A204.1 (cell line): ENCODE results near the gene SALL1.

Experiments
- FAIRE-seq: peaks from 2 replicates; lab custom pipeline; 2012; peaks lifted over from hg19 to GRCh38; lab: Jason Lieb, UNC

Gene SALL1

DNA sequence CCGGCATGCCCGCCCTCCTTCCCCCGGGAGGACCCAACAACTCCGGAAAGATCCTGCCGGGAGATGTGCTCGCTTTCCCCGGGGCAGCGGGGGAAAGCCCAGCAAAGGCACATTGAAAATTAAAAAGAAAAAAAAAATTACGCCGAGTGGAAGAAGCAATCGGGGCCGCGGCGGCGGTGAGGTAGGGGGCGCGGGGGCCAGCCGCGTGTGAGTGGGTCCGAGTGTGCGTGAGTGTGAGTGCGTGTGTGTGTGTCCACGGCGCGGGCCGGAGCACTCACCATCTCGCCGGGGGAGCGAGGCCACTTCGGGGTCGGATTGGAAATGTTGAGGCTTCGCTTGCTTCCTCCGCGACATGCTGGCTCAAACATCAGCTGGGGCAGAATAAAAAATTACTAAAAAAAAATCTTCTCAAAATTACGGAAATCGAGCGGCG is at the start of gene SALL1:
TSS of gene SALL1 (minus strand) at position 383 of the 433 bp plus-strand sequence. CDS start at position 354, 29 bp downstream.
- FAIRE-seq = no peak

DNA sequence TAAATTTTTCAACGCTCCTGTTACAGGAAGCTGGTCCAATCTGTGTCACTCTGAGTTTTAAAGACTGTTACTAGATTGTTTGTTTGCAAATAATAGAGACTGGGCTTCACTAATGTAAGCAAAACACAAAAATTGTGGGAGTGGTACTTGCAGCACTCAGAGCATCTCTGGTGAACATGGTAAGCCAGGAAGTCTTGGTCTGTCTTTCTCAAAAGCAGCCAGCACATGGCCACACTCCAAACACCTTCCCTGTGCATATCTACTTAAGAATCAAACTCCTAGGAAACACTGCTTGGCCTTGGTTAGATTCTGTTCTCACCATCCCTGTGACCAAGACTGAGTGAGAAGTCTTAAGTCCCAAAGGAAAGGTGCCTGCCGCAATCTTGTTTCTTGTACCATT is 49.7 kb upstream of the SALL1 start:
- no peak for FAIRE-seq

DNA sequence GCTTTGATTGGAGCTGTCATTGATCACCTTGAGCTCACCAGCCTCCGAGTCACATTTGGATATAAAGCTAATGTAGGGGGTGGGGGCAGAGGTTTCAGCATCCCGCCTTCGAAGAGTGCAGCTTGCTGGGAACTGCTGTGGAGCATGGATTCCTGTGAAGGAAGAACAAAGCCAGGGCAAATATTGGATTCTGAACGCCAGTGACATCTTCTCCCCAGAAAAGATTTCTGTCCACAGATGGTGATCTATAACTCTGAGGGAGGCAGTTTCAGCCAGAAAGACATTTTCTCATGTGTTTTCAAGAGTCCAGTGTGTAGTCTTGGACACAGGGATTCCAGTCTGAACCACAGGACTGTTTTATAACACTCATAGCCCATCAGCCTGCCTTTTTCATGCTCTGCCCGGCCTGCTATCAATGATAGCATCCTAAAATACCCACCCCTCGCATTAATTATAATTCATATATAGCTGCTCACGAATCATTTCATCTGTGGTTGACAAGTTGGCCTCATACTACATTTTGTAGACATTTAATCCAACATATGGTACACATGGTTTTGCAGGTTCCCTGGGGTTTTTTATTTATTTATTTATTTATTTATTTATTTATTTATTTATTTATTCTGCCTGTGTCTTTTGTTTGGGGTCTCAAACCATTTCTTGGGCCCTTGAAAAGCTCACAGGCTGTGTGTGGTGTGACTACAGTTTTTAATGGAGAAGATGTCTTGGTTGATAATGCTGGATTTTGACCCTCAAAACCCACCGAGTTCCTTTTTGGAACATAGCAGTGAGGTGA is 47.1 kb upstream of the SALL1 start:
- no peak for FAIRE-seq

DNA sequence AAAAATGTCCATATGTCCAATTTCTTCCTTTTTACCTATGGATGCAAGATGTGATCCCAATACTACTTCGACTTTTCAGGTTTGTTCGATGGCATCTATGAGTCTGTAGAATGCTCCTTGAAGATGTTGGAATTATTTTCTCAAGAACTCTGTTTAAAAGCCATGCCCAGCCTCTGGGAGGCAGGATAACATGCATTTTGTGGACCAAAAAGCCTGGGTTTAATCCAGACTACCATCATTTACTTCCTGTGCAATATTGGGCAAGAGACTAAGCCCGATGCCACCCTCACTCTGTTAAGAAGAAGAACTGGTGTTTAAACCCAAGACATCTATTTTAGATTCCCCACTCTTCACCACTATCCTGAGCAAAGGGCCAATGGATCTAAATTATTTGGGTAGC is 42.8 kb upstream of the SALL1 start:
- no peak for FAIRE-seq

DNA sequence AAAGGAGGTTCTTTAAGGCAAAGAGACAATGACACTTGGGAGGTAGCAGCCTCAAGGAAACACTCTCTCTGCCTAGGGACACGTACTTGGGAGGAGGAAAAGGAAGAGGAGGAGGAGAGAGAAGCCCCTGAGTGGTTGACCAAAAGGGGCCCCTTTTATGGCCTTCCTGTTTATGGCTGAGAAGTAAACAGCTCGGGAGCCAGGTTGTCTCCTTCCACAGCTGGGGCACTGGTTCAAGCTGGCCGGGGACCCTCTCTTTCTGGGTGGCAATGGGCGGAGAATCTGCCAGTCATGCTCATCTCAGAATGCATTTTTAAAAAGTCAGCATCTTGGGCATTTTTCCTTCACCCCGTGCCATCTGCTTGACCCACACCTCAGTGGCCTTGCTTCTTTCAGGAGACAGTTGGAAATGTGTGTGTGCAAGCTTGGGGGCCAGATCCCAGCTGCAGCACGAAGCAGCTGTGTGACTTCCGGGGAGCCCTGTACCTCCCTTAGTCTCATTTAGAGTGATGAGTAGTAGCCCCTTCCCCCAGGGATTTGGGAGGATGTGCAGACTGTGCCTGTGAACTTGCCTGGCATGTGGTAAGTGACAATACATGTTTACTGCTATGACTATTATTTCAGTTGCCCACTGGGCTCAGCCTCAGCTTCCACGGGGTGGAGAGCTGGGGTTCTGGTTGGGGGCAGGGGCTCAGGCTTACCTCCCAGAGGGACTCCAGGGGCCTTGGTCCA is 33.8 kb upstream of the SALL1 start:
- no peak for FAIRE-seq

DNA sequence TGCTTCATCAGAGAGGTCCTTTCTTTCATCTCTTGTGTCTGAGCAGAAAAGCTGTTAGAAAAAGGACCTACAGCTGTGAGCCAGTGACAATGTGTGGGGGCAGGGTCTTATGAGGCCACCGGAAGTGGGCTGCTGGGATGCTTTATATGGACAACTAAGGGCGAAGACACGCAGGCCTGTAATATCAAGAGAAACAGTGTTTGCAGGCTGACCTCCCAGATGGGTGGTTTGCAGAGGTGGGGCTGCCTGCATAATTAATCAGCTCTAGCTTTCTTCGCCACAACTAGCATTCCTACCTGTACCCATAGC is 30.4 kb upstream of the SALL1 start:
- FAIRE-seq = no peak

DNA sequence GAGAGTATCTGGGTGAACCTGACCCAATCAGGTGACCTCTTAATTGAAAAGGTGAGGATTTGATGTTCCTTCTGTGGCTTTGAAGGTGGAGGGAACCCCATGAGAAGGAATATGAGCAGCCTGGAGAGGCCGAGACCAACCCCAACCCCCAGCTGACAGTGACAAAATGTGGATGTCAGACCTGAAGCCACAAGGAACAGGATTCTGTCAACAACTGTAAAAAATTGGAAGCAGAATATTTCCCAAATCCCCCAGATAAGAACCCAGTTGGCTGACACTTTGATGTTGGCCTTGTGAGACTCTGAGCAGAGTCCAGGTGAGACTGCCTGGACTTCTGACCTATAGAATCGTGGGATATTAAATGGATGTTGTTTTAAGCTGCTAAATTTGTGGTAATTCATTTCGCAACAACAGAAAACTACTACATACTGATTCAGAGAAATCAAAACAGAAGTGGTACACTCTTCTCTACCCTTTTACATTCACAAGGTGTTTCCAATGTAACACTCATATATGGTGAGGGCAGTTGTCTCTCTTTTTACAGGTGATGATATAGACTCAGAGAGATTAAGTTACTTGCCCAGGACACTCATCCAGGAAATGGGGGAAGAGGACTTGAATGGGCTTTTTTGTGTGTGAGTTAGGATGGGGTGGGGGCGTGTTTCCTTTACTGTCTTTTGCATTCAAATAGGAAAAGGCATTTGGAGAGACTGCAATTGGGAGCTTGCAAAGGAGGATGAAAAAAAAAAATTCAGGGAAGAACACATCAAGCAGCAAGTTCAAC is 29.8 kb upstream of the SALL1 start:
- no peak for FAIRE-seq

DNA sequence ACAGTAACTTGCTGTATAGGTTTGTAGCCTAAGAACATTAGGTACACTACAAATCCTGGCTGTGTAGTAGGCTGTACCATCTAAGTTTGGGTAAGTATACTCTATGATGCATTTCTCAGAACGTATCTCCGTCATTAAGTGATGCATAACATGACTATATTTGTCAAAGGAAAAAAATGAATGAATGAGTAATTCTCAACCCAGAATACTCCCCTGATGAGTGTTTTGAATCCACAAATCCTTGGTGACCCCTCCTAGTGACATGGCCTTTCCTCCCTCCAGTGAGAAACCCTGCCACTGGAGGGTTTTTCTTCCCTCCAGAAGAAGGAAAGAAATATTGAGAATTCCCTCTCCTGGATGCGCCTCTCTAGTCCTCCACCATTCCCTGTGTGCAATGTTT is 24.0 kb upstream of the SALL1 start:
- no peak for FAIRE-seq

DNA sequence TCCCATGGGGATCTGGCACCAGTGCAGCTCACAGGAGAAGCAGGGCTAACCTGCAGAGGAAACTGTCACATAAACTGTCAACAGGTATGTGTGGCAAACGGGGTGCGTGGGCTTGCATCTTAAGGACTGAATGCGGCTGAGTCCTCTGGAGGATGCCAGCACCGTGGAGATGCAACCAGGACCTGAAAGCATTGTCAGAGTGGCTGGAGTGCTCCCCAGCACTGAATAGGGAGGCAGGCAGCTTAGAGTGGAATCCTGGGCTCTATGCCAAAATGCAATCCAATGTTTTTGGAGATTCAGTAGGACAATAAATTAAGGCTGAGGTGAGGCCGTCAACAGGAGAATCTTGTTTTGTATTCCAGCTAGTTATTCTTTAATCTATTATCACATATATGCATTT is 21.3 kb upstream of the SALL1 start:
- no peak for FAIRE-seq

DNA sequence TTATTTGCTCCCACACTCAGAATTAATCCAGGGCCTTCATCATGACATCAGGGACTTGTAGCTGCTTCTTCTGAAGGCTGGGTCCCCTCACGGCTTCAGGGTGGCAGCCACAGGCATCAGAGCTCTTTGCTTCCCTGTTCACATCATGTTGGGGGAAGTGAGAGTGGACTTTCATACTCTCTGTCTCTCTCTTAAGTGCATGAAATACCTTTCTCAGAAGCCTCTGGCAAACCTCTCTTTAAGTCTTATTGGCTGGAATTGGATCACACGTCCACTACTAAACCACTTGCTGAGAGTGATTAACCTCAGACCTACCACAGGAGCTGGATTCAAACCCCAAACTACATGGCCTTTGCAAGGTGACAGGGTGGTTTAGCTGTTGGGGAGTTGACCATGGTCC is 17.7 kb upstream of the SALL1 start:
- FAIRE-seq = no peak

DNA sequence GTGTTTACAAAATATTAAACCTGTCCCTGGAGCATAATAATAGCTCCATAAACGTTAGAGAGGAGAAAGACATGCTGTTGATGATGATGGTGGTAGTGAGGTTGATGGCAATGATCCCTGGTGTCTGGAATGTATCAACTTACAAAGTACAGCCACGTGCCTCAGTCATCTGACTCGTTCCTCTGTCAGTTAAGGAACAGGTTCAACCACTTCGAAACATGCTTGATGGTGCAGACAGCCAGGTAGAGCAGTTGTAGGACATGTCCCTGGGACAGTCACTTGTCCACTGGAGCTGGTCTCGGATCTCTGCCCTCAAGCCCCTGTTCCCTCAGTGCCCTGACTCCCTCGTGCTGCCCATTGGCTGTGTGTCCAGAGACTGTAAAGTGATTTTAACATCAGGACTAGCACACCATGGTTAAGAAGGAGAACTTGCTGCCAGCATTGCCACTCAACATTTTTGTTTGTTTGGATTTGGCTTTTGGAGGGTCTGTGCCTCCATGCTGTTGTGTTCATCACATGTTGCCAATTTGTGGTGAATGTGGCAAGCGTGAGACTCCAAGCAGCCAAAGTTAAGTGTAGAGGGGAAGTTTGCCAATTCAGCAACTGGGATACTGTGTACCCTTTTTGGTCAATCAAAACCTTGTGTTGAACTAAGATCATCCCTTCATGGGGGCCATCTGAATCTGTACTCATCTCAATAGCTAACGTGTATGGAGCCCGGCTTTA is 16.3 kb upstream of the SALL1 start:
- no peak for FAIRE-seq

DNA sequence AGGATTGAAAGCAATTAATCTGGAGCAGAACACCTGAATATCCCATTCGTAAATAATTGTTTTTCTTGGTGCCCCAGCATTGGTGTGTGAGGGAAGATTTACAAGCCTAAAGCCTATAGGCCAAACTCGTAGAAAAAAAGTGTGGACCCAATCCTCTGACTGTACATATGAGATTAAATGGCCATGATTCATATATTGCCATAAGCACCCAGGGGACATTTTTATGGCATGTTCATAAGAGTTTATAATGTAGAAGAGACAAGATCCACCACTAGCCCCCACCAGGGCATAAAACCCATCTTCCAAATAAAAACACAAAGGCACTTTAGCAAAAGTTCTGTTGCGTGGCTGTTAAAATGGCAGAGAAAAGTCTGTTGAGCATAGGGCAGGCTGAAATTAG is 15.5 kb upstream of the SALL1 start:
- FAIRE-seq = no peak

DNA sequence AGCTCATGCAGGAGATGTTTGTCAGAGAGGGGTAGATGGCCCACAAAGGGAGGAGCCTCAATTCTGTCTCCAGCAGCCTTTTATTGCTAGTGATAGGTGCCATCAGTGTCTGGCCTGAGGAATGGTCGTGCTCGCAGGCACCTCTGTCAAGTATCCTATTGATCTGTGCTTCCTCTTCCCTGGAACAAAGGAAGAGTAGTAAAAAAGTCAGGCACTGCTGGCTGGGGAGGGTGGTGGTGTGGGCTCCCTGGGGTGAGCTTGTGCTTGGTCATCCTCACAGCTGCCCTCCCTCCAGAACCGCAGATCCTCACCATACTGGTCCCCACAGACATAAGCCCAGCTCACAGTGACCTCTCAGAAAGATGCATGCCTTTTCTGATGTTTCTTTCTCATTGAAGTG is 15.0 kb upstream of the SALL1 start:
- FAIRE-seq = no peak

DNA sequence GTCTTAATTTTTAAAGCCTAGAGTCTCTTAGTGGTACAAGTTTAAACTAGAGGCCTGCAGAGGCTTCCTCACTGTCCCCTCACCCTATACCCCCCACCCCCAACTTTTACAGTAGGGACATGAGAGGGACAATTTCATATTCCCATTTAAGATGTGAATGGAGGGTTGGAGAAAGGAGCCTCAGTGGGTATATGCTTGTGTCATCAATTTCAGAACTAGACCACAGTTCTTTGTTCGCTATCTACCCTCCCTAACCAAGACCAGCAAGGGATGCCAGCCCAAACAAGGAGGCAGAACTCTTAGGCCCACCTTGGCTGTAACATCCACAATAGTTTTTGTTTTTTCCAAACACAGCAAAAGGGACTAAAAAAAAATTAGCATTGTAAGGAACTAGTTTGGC is 14.0 kb upstream of the SALL1 start:
- no peak for FAIRE-seq

DNA sequence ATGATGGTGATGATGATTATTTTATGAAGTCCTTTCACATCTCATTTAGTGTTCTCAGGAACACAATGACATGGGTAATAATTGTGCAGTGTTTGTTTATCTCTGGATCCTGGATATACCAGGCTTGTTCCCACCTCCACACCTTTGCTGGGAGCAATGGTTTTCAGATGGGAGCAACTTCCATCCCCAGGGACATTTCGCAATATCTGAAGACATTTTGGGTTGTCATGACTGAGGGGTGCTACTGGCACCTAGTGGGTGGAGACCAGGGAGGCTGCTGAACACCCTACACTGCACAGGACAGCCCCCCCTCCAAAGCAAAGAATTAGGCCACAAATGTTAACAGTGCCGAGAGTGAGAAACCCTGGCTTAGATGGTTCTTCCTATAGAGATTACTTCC is 13.5 kb upstream of the SALL1 start:
- no peak for FAIRE-seq

DNA sequence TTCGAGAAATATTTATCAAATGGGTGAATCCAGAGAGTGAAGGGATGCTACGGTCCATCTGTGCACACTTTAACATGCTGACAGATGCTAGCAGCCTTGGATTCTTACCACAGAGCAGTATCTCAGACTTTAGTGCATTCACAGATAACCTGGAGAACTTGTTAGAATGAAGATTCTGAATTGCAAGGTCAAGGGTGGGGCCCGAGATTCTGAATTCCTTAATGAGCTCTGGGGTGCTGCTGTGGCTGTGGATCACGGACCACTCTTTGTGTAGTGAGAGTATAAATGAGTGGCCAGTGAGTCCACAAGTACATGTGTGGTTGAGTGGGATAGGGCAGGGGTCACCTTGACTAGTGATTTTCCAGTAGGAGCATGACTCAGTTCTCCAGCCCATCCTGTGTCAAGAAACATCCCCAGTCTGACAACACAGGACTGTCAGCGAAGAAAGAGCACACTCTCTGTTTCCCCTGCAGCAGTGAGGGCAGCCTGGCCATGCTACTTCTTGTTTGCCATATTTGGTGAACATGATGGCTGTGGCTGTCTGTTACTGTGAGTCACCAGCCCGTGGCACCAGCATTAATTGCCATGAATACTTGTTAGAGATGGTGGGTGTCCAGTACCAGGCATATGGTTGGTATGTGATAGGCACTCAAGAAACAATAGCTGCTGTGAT is 13.0 kb upstream of the SALL1 start:
- FAIRE-seq = no peak

DNA sequence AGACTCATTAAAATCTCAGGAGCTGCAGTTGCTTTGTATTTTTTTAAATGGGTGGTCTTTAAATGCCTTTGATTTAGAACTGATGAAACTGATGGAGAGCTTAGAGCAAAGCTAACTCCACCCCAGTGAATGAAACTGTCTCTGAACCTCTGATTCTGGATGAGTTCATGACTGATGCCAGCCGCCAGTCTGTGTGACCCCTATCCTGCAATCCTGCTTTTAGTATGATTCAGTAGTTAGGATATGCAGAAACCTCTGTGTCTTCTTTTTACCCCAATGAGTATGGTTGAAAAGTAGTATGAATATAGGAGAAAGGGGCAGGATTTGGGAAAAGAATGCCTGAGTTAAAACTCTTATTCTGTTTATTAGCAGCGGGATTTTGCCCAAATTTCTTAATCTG is 12.3 kb upstream of the SALL1 start:
- no peak for FAIRE-seq

DNA sequence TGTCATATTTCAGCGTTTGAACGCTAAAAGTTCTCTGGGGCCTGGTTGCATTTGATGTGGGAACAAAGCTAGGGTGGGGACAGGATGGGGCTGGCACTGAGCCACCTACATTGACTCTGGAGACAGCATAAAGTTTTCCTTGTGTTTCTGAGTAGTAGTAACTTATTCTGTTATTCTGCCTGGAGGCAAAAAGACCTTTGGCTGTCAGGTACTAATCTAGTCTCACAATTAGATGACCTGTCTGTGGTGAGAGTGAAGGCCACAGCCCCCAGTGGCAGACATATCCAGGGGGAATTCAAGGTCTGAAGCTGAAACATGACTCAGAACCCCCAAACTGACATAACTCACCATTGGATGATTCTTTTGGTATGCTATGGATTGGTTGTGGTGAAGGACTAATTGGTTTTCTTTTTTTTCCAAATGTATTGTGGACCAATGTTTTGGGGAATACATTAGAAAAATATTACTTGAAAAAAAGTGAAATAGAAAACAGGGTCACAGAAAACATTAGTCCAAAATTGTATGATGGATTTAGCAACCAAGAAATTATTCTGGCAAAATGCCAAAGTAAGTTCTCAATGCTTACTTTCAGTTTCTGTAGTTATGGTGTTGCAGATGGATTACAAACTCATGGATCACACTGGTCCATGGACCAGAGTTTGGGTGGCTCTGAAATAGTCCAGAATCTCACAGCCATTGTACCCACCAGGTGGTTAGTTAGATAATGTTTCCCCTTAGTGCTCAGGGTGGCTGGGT is 10.5 kb upstream of the SALL1 start:
- FAIRE-seq = no peak

DNA sequence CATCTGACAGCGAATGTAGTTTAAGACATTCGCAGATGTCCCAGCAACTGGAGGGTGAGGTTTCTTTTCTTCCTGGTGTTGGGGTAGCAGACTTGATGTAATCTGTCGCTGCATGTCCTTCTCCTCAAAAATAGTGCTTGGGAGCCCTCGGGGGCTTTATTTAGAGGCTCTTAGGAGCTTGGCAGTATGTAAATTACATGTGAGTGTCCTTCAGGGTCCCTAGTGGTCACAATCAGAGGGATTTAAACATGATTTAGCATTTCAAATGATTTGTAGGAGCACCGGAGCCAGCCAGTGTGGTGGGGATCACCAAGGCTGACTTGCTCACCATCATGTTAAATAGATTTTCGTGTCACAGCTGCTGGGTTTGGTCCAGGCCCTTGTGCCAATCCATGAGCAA is 8.8 kb upstream of the SALL1 start:
- FAIRE-seq = no peak

DNA sequence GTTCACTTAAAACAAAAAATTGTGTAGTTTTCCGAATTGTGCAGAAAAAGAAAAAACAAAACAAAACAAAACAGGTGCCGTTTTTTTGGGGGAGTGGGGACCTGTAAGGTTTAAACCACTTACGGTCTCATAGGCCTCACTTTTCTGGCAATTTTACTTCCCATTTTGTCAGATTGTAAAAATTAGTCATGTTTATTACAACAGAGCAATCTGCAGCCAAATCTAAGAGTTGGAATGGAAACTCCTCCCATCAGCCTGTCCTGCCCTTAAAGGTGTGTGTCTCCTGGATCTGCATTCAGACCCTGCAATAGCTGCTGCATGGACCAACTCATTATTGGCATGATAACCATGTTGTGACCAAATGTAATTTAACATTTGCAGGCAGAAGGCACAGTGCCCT is 8.2 kb upstream of the SALL1 start:
- no peak for FAIRE-seq

DNA sequence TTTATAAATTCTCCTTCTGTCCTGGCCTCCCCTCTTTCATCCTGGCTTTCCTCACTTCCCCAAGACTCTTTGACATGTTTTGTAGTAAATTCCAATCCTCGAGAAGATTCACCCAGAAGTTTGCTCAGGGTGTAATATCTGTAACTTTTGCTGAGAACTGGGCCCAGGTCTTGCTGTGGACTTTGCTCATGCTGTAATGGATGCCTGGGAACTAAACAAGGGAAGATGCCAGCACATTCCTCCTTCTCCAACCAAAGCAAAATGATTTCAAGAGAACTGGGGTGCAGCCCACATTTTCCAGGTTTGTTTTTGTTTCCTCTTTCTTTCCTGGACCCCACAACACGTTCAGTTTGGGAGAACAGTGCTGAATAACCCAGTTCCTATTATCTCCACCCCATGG is 6.6 kb upstream of the SALL1 start:
- FAIRE-seq = no peak
